ENCODE results near the gene SELL. TPM values are rescaled to one million over a fixed set of nuclear protein-coding genes. Genes with fewer than 3 reads are reported as not detected.
"Not testable (repeated sequence)": the region's sequence is repeated elsewhere in the genome, so short reads cannot be mapped to it uniquely, and the experiment has no call there.

The SELL gene
- total and polyA plus RNA-seq, 3 donors from 2014 or later, result 0.87 to 4.0 (median 3.2) TPM

DNA sequence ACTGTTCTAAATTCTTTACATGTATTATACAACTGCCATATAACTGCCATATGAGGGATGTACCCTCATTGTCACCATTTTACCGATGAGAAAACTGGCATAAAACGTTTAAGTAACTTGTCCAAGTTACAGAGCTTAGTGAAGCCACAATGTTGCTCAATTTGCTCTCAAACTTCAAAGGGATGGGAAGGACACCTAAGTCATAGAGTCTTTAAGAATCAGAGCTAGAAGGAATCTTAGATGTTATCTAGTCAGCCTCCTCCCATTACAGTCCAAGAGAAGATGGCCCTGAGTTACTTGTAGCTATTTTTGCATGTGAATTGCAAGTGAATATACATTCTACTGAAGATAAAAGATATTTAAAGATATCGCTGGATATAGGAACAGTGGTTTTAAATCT, 31.7 kb downstream of the SELL start:
- no peak for DNase-seq
- 81 to 87% methylated on average over 3 of the region's 3 CpGs for whole genome bisulfite sequencing, 2 donors
- no peak overlapping the region for H3K4me3 ChIP-seq
- no peak for TF ChIP-seq POLR2A (IDR thresholded peaks at IDR 0.05)
- TF ChIP-seq, protein P1, sequence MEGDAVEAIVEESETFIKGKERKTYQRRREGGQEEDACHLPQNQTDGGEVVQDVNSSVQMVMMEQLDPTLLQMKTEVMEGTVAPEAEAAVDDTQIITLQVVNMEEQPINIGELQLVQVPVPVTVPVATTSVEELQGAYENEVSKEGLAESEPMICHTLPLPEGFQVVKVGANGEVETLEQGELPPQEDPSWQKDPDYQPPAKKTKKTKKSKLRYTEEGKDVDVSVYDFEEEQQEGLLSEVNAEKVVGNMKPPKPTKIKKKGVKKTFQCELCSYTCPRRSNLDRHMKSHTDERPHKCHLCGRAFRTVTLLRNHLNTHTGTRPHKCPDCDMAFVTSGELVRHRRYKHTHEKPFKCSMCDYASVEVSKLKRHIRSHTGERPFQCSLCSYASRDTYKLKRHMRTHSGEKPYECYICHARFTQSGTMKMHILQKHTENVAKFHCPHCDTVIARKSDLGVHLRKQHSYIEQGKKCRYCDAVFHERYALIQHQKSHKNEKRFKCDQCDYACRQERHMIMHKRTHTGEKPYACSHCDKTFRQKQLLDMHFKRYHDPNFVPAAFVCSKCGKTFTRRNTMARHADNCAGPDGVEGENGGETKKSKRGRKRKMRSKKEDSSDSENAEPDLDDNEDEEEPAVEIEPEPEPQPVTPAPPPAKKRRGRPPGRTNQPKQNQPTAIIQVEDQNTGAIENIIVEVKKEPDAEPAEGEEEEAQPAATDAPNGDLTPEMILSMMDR (IDR thresholded peaks at IDR 0.05), result no peak
- H3K4me1 ChIP-seq, result no peaks in the 10 kb centered on the region
- no peaks in the 10 kb centered on the region for H3K9me3 ChIP-seq
- intact Hi-C loops (cut with DNase I; ENCODE audit: low total_unique reads), result no loop called here
- H3K27ac ChIP-seq, result no peak overlapping the region
- no peaks in the 10 kb centered on the region for H3K27me3 ChIP-seq
- no peaks in the 10 kb centered on the region for H3K36me3 ChIP-seq (ENCODE audit: low read depth, missing control alignments)

DNA sequence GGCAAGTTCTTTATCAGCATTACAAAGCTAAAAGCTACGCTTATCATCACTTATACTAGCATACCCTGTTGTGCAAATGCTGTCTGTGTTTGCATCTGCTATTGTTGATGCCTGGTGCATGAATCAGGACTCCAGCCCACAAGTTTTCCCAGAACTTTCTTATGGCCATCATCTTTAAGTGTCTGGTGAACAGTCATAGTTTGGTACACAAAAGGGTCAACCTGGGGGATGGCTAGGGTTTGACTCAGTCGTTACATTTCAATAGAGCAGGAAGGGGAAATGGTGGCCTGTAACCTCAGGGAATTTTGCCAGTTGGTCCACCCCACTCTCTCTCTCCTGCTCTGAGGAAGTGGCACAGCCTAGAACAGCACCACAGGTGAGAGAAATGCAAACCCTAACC, 35.4 kb downstream of the SELL start:
- no peak for TF ChIP-seq POLR2A (IDR thresholded peaks at IDR 0.05)
- TF ChIP-seq, protein P1 (IDR thresholded peaks at IDR 0.05), result no peak
- H3K4me3 ChIP-seq, result no peak overlapping the region
- no peaks in the 10 kb centered on the region for H3K9me3 ChIP-seq
- H3K27me3 ChIP-seq, result no peaks in the 10 kb centered on the region
- H3K36me3 ChIP-seq (ENCODE audit: low read depth, missing control alignments), result no peaks in the 10 kb centered on the region
- 42 to 50% methylated on average over 2 of the region's 2 CpGs for WGBS, 2 donors
- H3K4me1 ChIP-seq, result peaks cover 5% of the 10 kb centered on the region
- H3K27ac ChIP-seq, result no peak overlapping the region
- DNase-seq, result no peak
- intact Hi-C loops (cut with DNase I; ENCODE audit: low total_unique reads), result no loop called here

DNA sequence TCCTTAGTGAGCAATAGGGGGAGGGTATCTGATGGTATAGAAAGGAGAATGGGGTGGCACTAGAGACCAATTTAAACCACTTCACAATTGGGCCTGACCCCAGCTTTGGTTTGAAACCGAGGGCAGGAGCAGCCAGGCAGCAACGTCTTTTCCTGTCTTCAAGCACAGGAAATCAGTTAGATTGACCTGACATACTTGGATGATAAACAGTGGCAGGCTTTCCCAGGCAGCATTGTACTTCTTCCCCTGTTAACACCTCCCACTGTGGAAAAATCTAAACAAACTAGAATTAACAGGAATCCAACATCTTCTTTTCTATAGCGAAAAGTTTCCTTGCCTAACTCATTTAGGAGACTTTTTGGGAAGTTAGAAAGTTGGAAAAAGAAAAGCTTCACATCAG, 40.6 kb downstream of the SELL start:
- Histone ChIP-seq H3K4me1 (peaks cover 5% of the 10 kb centered on the region), H3K4me3 (no peak overlapping the region), H3K9me3 (no peaks in the 10 kb centered on the region), H3K27me3 (no peaks in the 10 kb centered on the region), H3K27ac (peak overlapping the region; percentile 8 to 61), H3K36me3 (ENCODE audit: low read depth, missing control alignments) (no peaks in the 10 kb centered on the region)
- WGBS, 2 donors, result 50 to 51% methylated on average over 3 of the region's 3 CpGs
- TF ChIP-seq, protein P1 (IDR thresholded peaks at IDR 0.05), result no peak
- no peak for TF ChIP-seq POLR2A (IDR thresholded peaks at IDR 0.05)
- intact Hi-C loops (cut with DNase I; ENCODE audit: low total_unique reads), result no loop called here
- no peak for DNase-seq

- peak overlapping the region; percentile 8 to 61 for H3K27ac ChIP-seq
These were observed 41.2 kb downstream of the SELL start for GRCh38 chr1:169670244-169670643.

DNA sequence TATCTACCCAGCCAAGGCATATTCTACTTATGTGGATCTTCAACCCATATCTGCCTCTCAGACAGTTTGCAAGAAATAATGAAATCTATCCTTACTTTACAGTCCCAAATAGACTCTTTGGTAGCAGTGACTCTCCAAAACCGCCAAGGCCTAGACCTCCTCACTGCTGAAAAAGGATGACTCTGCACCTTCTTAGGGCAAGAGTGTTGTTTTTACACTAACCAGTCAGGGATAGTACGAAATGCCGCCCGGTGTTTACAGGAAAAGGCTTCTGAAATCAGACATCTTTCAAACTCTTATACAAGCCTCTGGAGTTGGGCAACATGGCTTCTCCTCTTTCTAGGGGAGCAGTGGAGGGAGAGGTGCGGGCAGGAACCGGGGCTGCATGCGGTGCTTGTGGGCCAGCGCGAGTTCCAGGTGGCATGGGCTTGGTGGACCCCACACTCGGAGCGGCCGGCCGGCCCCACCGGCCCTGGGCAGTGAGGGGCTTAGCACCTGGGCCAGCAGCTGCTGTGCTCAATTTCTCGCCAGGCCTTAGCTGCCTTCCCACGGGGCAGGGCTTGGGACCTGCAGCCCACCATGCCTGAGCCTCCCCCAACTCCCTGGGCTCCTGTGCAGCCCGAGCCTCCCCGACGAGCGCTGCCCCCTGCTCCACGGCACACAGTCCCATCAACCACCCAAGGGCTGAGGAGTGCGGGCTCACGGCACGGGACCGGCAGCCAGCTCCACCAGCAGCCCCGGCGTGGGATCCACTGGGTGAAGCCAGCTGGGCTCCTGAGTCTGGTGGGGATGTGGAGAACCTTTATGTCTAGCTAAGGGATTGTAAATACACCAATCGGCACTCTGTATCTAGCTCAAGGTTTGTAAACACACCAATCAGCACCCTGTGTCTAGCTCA, 43.5 kb downstream of the SELL start:
- H3K27ac ChIP-seq; H3K4me3 ChIP-seq; intact Hi-C loops (cut with DNase I; ENCODE audit: low total_unique reads); DNase-seq; H3K36me3 ChIP-seq (ENCODE audit: low read depth, missing control alignments); H3K27me3 ChIP-seq; H3K4me1 ChIP-seq; H3K9me3 ChIP-seq: not testable (repeated sequence)
- WGBS, 2 donors, result 95% methylated on average over 17 to 28 of the region's 28 CpGs

More at GRCh38 chr1:169670244-169670643, 41.2 kb downstream of the SELL start:
- H3K36me3 ChIP-seq (ENCODE audit: low read depth, missing control alignments); intact Hi-C loops (cut with DNase I; ENCODE audit: low total_unique reads); H3K4me3 ChIP-seq; H3K9me3 ChIP-seq; H3K4me1 ChIP-seq; H3K27me3 ChIP-seq; DNase-seq: not testable (repeated sequence)
- WGBS, 2 donors, result 84 to 95% methylated on average over 3 of the region's 3 CpGs

DNA sequence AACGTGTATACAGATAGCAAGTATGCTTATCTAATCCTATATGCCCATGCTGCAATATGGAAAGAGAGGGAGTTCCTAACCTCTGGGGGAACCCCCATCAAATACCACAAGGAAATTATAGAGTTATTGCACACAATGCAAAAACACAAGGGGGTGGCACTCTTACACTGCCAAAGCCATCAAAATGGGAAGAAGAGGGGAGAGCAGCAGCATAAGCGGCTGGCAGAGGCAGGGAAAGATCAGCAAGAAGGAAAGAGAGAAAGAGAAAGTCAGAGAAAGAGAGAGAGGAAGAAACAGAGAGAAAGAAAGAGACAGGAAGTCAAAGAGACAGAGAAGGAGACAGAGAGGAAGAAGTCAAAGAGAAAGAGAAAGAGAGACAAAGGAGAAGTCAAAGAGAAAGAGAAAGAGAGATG, 44.2 kb downstream of the SELL start:
- H3K27me3 ChIP-seq; H3K9me3 ChIP-seq; H3K4me1 ChIP-seq; H3K36me3 ChIP-seq (ENCODE audit: low read depth, missing control alignments); intact Hi-C loops (cut with DNase I; ENCODE audit: low total_unique reads); DNase-seq; H3K27ac ChIP-seq; H3K4me3 ChIP-seq: not testable (repeated sequence)
- WGBS, 2 donors, result 55 to 80% methylated on average over 2 of the region's 2 CpGs

- intact Hi-C loops (cut with DNase I; ENCODE audit: low total_unique reads); H3K27ac ChIP-seq; H3K4me3 ChIP-seq; H3K9me3 ChIP-seq; H3K27me3 ChIP-seq; H3K4me1 ChIP-seq; H3K36me3 ChIP-seq (ENCODE audit: low read depth, missing control alignments); DNase-seq: not testable (repeated sequence)
- 74 to 77% methylated on average over 7 to 8 of the region's 8 CpGs for WGBS, 2 donors
These were observed 48.7 kb downstream of the SELL start for GRCh38 chr1:169662680-169663079.

DNA sequence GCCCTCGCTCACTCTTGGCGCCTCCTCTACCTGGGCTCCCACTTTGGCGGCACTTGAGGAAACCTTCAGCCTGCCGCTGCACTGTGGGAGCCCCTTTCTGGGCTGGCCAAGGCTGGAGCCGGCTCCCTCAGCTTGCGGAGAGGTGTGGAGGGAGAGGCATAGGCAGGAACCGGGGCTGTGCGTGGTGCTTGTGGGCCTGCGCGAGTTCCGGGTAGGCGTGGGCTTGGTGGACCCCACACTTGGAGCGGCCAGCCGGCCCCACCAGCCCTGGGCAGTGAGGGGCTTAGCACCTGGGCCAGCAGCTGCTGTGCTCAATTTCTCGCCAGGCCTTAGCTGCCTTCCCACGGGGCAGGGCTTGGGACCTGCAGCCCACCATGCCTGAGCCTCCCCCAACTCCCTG, 50.4 kb downstream of the SELL start:
- H3K36me3 ChIP-seq (ENCODE audit: low read depth, missing control alignments); H3K4me3 ChIP-seq; H3K4me1 ChIP-seq; intact Hi-C loops (cut with DNase I; ENCODE audit: low total_unique reads); DNase-seq; H3K27ac ChIP-seq; H3K27me3 ChIP-seq; H3K9me3 ChIP-seq: not testable (repeated sequence)
- WGBS, 2 donors, result 93 to 96% methylated on average over 7 to 14 of the region's 16 CpGs

DNA sequence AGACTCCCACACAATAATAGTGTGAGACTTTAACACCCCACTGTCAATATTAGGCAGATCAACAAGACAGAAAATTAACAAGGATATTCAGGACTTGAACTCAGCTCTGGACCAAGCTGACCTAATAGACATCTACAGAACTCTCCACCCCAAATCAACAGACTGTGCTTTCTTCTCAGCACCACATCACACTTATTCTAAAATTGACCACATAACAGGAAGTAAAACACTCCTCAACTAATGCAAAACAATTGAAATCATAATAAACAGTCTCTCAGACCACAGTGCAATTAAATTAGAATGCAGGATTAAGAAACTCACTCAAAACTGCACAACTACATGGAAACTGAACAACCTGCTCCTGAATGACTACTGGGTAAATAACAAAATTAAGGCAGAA, 52.6 kb downstream of the SELL start:
- H3K9me3 ChIP-seq; intact Hi-C loops (cut with DNase I; ENCODE audit: low total_unique reads); H3K27me3 ChIP-seq; H3K27ac ChIP-seq; H3K36me3 ChIP-seq (ENCODE audit: low read depth, missing control alignments); H3K4me1 ChIP-seq; H3K4me3 ChIP-seq; DNase-seq: not testable (repeated sequence)
